MCF 10A (cell line): Measurements from ENCODE around the gene CYP1B1. TPM values are rescaled to one million over a fixed set of nuclear protein-coding genes. Genes with fewer than 3 reads are reported as not detected.
A peak's percentile ranks its signal among the peaks of the same experiment; 100 is the strongest.
"Not testable (repeated sequence)": the region's sequence is repeated elsewhere in the genome, so short reads cannot be mapped to it uniquely, and the experiment has no call there.

Experiments
- BruUV-seq: library from RNA; stranded (reverse); fragments of 400-500 nt; replicated peaks from 2 replicates; lab custom pipeline; 2021; lab: Mats Ljungman, UMichigan
- CTCF ChIA-PET: fragments of 300-600 bp; sonication (Branson Sonifier 250); formaldehyde crosslinking; extraction: SDS; loops from one replicate; lab custom pipeline; 2021; ENCODE audit warnings: antibody characterized with exemption, inconsistent platforms; lab: Yijun Ruan, JAX
- POLR2A ChIA-PET: fragments of 300-600, 350-650 bp; sonication (Branson Sonifier 250); formaldehyde crosslinking; extraction: SDS; loops from one replicate; lab custom pipeline; 2020; ENCODE audit warnings: antibody characterized with exemption, inconsistent platforms; lab: Yijun Ruan, JAX
- DNase-seq: peaks from one replicate; pipeline ENCODE4 v3.0.0-alpha.2; 2018; ENCODE audit not compliant: unreplicated experiment
- H3K27ac Mint-ChIP-seq: one replicate; pipeline ENCODE4 v1.8.0; 2022; ENCODE audit warnings: mild to moderate bottlenecking, low read depth, mixed read lengths; ENCODE audit not compliant: unreplicated experiment
- H3K27me3 Mint-ChIP-seq: one replicate; pipeline ENCODE4 v1.8.0; 2022; ENCODE audit warnings: mixed read lengths; ENCODE audit not compliant: insufficient read depth, unreplicated experiment
- H3K36me3 Mint-ChIP-seq: one replicate; pipeline ENCODE4 v1.8.0; 2022; ENCODE audit warnings: mild to moderate bottlenecking, moderate library complexity, mixed read lengths; ENCODE audit not compliant: insufficient read depth, unreplicated experiment
- H3K4me1 Mint-ChIP-seq: one replicate; pipeline ENCODE4 v1.8.0; 2022; ENCODE audit warnings: mixed read lengths; ENCODE audit not compliant: insufficient read depth, unreplicated experiment
- H3K4me3 Mint-ChIP-seq: one replicate; pipeline ENCODE4 v1.8.0; 2022; ENCODE audit warnings: mild to moderate bottlenecking, moderate library complexity, mixed read lengths; ENCODE audit not compliant: unreplicated experiment
- H3K9me3 Mint-ChIP-seq: one replicate; pipeline ENCODE4 v1.8.0; 2022; ENCODE audit warnings: mixed read lengths; ENCODE audit not compliant: unreplicated experiment
- CTCF ChIP-seq: fragments of 200-600 bp; IDR thresholded peaks from one replicate; pipeline ENCODE4 v1.8.0; 2022; ENCODE audit warnings: antibody characterized with exemption, mild to moderate bottlenecking; ENCODE audit not compliant: unreplicated experiment
- intact Hi-C: fragments of 100-400 bp; cut with micrococcal nuclease; formaldehyde crosslinking; loops from 2 replicates; pipeline ENCODE4 v1.14.1; 2022
- total RNA-seq: library from RNA; stranded (reverse); gene quantifications from 2 replicates; pipeline ENCODE4 v1.2.3, GENCODE V29; 2022

CYP1B1 gene
- total RNA-seq, 1 experiment from 2014 or later, result 37.2 TPM

GRCh38 chr2:38115216-38116032 lies 39.5 kb upstream of the CYP1B1 start:
- DNase-seq, result peak; percentile 94
- no peak overlapping the region for H3K27ac Mint-ChIP-seq
- H3K36me3 Mint-ChIP-seq, result peaks cover 19% of the 10 kb centered on the region
- CTCF ChIA-PET, result interaction anchor here (0.5 to 2.3 kb wide), 17 partner anchors 11 to 366 kb away, joined by 3 to 9 read pairs (median 4); partner anchors contain the start of gene CYP1B1
- no peak overlapping the region for H3K4me3 Mint-ChIP-seq
- intact Hi-C loops, result loop anchor here (1.0 to 5.0 kb wide), 6 partner anchors 31 to 159 kb away; partner anchors contain the start of gene CYP1B1
- H3K4me1 Mint-ChIP-seq, result peaks cover 28% of the 10 kb centered on the region
- H3K9me3 Mint-ChIP-seq, result peaks cover 5% of the 10 kb centered on the region
- POLR2A ChIA-PET, result interaction anchor here (0.6 to 2.4 kb wide), 16 partner anchors 9 to 214 kb away, joined by 3 to 17 read pairs (median 4); partner anchors contain the start of gene CYP1B1
- TF ChIP-seq CTCF, result peak; percentile 96
- H3K27me3 Mint-ChIP-seq, result no peaks in the 10 kb centered on the region
- no TSS peak for BruUV-seq

GRCh38 chr2:38113981-38114708 lies 38.2 kb upstream of the CYP1B1 start:
- no TSS peak for BruUV-seq
- intact Hi-C loops, result no loop called here
- Mint-ChIP-seq H3K9me3 (peaks cover 5% of the 10 kb centered on the region), H3K27ac (no peak overlapping the region), H3K36me3 (peaks cover 19% of the 10 kb centered on the region), H3K4me3 (no peak overlapping the region), H3K27me3 (no peaks in the 10 kb centered on the region), H3K4me1 (peaks cover 37% of the 10 kb centered on the region)
- POLR2A ChIA-PET, result interaction anchor here (1.0 to 2.0 kb wide), 7 partner anchors 18 to 101 kb away, joined by 3 to 7 read pairs (median 3); partner anchors contain the start of gene CYP1B1
- CTCF ChIA-PET, result interaction anchor here (0.7 to 2.3 kb wide), 6 partner anchors 34 to 132 kb away, joined by 3 to 12 read pairs (median 4); partner anchors contain the start of gene CYP1B1
- no peak for DNase-seq
- TF ChIP-seq CTCF, result no peak

- CTCF ChIA-PET, result interaction anchor here (0.9 to 1.8 kb wide), 3 partner anchors 35 to 119 kb away, joined by 3 to 12 read pairs (median 3); partner anchors contain the start of gene CYP1B1
Observed at GRCh38 chr2:38113051-38113450, 37.1 kb upstream of the CYP1B1 start.

GRCh38 chr2:38111350-38111749 lies 35.4 kb upstream of the CYP1B1 start:
- H3K9me3 Mint-ChIP-seq, DNase-seq, intact Hi-C loops, H3K27me3 Mint-ChIP-seq, H3K27ac Mint-ChIP-seq, H3K4me3 Mint-ChIP-seq, BruUV-seq: not testable (repeated sequence)
- POLR2A ChIA-PET, result interaction anchor here (0.9 kb wide), 2 partner anchors 35 to 37 kb away, joined by 3 read pairs; no protein-coding TSS in a partner anchor
- Mint-ChIP-seq H3K36me3 (peaks cover 19% of the 10 kb centered on the region), H3K4me1 (peaks cover 36% of the 10 kb centered on the region)
- CTCF ChIA-PET, result interaction anchor here (0.8 kb wide), 1 partner anchor 35 kb away, joined by 3 read pairs; no protein-coding TSS in a partner anchor

More at GRCh38 chr2:38113051-38113450, 37.1 kb upstream of the CYP1B1 start:
- H3K27ac Mint-ChIP-seq, result no peak overlapping the region
- intact Hi-C loops, result no loop called here
- peaks cover 5% of the 10 kb centered on the region for H3K9me3 Mint-ChIP-seq
- no peak overlapping the region for H3K4me3 Mint-ChIP-seq
- DNase-seq, result no peak
- peaks cover 42% of the 10 kb centered on the region for H3K4me1 Mint-ChIP-seq
- no TSS peak for BruUV-seq
- peaks cover 19% of the 10 kb centered on the region for H3K36me3 Mint-ChIP-seq
- TF ChIP-seq CTCF, result no peak
- POLR2A ChIA-PET, result interaction anchor here (1.1 to 2.0 kb wide), 5 partner anchors 17 to 100 kb away, joined by 3 to 7 read pairs (median 3); partner anchors contain the start of gene CYP1B1
- no peaks in the 10 kb centered on the region for H3K27me3 Mint-ChIP-seq
